GM12873 (cell line): ENCODE measurements around the gene MRTFA.

Source experiments
- TF ChIP-seq, protein P1 (sequence below): IDR thresholded peaks from 2 replicates; pipeline ENCODE4 v1.5.1; 2012; ENCODE audit warnings: low read depth, mild to moderate bottlenecking, moderate library complexity, low read length, control low read depth; ENCODE audit not compliant: insufficient read depth; ENCODE audit errors: missing control alignments

MRTFA gene

DNA sequence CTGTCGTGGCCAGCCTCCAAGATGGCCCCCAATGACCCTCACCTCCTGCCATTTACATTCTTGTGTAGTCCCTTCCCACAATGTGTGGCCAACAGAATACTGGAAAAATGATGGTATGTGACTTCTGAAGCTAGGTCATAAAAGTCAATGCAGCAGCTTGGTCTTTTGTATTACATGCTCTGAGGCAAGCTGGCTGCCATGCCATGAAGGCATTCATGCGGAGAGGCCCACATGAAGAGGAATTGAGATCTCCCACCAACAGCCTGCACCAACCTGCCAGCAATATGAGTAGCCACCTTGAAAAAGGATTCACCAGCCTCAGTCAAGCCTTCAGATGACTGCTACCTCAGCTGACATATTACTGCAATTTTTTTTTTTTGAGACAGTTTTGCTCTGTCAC, 4.6 kb downstream of the MRTFA start:
- TF ChIP-seq, protein P1, sequence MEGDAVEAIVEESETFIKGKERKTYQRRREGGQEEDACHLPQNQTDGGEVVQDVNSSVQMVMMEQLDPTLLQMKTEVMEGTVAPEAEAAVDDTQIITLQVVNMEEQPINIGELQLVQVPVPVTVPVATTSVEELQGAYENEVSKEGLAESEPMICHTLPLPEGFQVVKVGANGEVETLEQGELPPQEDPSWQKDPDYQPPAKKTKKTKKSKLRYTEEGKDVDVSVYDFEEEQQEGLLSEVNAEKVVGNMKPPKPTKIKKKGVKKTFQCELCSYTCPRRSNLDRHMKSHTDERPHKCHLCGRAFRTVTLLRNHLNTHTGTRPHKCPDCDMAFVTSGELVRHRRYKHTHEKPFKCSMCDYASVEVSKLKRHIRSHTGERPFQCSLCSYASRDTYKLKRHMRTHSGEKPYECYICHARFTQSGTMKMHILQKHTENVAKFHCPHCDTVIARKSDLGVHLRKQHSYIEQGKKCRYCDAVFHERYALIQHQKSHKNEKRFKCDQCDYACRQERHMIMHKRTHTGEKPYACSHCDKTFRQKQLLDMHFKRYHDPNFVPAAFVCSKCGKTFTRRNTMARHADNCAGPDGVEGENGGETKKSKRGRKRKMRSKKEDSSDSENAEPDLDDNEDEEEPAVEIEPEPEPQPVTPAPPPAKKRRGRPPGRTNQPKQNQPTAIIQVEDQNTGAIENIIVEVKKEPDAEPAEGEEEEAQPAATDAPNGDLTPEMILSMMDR, result no peak

DNA sequence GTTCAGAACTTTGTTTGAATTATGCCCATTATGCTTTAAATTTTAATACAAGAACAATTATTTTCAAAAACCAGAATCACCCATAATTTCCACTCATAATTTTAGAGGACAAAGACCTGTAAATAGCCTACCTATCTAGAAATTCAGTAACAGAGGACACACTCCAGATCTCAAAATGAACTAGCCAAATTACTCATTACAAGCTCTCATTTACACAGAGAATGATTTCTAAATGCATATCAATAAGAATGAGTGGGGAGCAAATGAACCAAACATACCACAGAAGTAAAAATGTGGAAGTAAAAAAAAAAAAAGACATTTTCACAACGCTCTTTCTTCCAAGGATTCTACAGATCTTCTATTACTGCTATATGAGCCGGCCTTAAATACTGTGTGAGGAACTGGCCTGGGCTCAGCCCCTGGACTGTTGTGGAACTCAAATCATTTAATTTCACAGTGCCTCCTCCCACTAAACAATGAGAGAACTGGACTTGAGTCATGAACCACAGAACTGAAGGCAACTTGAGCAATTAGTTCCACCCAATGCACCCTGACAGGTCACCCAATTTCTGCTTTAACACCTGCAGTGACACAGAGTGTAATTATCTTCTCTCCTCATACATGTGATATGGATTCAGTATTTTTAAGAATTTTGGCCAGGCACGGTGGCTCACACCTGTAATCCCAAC, 8.0 kb downstream of the MRTFA start:
- TF ChIP-seq, protein P1, result no peak

DNA sequence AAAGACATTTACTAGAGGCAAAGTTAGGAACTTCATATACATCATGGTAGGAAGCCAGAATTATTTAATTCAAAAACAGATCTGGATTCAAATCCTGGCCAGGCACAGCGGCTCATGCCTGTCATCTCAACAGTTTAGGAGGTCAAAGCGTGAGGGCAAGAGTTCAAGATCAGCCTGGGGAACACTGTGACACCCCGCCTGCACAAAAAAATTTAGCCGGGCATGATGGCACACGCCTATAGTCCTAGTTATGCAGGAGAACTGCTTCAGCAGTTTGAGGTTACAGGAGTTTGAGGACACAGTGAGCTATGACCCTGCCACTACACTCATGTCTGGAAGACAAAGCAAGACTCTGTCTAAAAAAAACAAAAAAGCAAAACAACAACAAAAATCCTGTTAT, 8.9 kb downstream of the MRTFA start:
- TF ChIP-seq, protein P1, result no peak

- TF ChIP-seq, protein P1, result no peak
Measured at GRCh38 chr22:40626851-40627250, 9.7 kb downstream of the MRTFA start.

DNA sequence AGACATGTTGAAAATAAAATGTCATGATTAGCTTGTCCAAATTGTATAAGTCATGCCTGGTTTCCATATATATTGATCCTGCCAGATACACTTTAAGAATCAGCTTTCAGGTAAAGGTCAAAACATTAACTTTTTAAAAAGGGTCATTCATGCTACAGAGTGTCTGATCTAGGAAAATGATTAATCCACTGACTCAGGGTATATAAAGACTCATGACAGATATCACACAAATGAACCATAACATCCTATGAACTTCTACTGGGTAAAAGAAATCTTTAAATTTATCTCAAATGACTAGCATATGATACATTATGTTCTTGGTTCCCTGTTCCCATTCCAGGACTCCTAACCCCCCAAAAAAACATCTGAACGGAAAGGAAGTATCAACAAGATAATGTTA, 11.7 kb downstream of the MRTFA start:
- TF ChIP-seq, protein P1, result no peak

GRCh38 chr22:40621309-40622151, 15.0 kb downstream of the MRTFA start:
- TF ChIP-seq, protein P1, result no peak

DNA sequence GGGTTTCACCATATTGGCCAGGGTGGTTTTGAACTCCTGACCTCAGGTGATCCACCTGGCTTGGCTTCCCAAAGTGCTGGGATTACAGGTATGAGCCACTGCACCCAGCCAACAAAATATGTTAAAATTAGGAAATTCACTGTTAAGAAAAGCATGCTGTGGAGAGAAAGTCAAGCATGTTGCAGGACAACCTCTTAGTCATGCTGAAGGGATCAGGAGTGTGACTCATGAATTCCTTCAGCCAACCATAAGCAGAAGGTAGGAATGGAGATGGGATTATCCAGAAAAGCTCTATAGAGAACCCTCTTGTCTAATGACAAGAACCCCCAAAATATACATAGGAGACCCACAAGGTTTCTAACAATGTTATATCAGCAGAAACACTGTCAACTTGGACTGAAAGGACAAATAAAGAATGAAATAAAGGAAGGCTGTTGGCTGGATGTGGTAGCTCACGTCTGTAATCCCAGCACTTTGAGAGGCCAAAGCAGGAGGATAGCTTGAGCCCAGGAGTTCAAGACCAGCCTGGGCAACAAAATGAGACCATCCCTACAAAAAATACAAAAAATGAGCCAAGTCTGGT, 16.0 kb downstream of the MRTFA start:
- TF ChIP-seq, protein P1, result no peak
